Natural killer cell (primary cell): ENCODE measurements around the gene CACNA2D2. TPM values are rescaled to one million over a fixed set of nuclear protein-coding genes. Genes with fewer than 3 reads are reported as not detected.

Experiments
- ATAC-seq, 3 donors: fragments of 150-1000 bp in 2 of 3; fragments of 200-7000 bp in 1 of 3; cut with Tn5 transposase; 1 replicate in 1 of 3; 2 replicates in 2 of 3; pipeline ENCODE4 v1.10.0; 2021; ENCODE audit warnings: mild to moderate bottlenecking in 2 of 3, moderate library complexity in 2 of 3
- DNase-seq, 2 donors: peaks; one replicate each; pipeline versions ENCODE4 v3.0.0 to v3.0.0-alpha.2; 2013 to 2021; ENCODE audit warnings: mixed read lengths in 1 of 2
- H3K27ac ChIP-seq: one replicate; pipeline ENCODE4 v1.5.1; 2013; ENCODE audit warnings: mild to moderate bottlenecking, low read length
- H3K27me3 ChIP-seq: one replicate; pipeline ENCODE4 v1.6.1; 2013; ENCODE audit warnings: low read length; ENCODE audit not compliant: control insufficient read depth, insufficient read depth
- H3K36me3 ChIP-seq: one replicate; pipeline ENCODE4 v1.6.1; 2013; ENCODE audit warnings: low read length; ENCODE audit not compliant: control insufficient read depth, insufficient read depth
- H3K4me1 ChIP-seq: one replicate; pipeline ENCODE4 v1.6.1; 2013; ENCODE audit warnings: low read length; ENCODE audit not compliant: control insufficient read depth, insufficient read depth
- H3K4me3 ChIP-seq: one replicate; pipeline ENCODE4 v1.5.1; 2013; ENCODE audit warnings: low read length
- H3K9me3 ChIP-seq: one replicate; pipeline ENCODE4 v1.6.1; 2013; ENCODE audit warnings: low read length; ENCODE audit not compliant: control insufficient read depth, insufficient read depth
- H3K27ac Mint-ChIP-seq, 2 donors: one replicate each; pipeline ENCODE4 v1.8.0; 2022; ENCODE audit warnings: mild to moderate bottlenecking in 2 of 2, mixed read lengths in 2 of 2, moderate library complexity in 1 of 2
- H3K27me3 Mint-ChIP-seq, 2 donors: one replicate each; pipeline ENCODE4 v1.8.0; 2022; ENCODE audit warnings: low read depth in 2 of 2, mixed read lengths in 2 of 2
- H3K36me3 Mint-ChIP-seq: one replicate; pipeline ENCODE4 v1.8.0; 2022; ENCODE audit warnings: mixed read lengths
- H3K4me1 Mint-ChIP-seq, 2 donors: one replicate each; pipeline ENCODE4 v1.8.0; 2022; ENCODE audit warnings: mixed read lengths in 2 of 2
- H3K4me3 Mint-ChIP-seq: one replicate; pipeline ENCODE4 v1.8.0; 2022; ENCODE audit warnings: mild to moderate bottlenecking, moderate library complexity, mixed read lengths
- H3K9me3 Mint-ChIP-seq, 2 donors: one replicate each; pipeline ENCODE4 v1.8.0; 2022; ENCODE audit warnings: mixed read lengths in 2 of 2
- WGBS: methylation state at CpG from one replicate; pipeline ENCODE4 v1.1.7; 2013; ENCODE audit warnings: missing lambda C conversion rate; ENCODE audit not compliant: insufficient coverage; 5-methylcytosine and 5-hydroxymethylcytosine counted together
- intact Hi-C: fragments of 100-400 bp; cut with micrococcal nuclease; formaldehyde crosslinking; loops from one replicate; pipeline ENCODE4 v1.14.2; 2022
- total RNA-seq, 4 donors: library from RNA; stranded (reverse); fragments of 120-200 nt in 1 of 4; gene quantifications; one replicate each; pipeline versions ENCODE4 v1.2.3 to v1.2.4, GENCODE V29; 2013 to 2022
- TF ChIP-seq, protein P1 (sequence below): fragments of 200-600 bp; IDR thresholded peaks from one replicate; pipeline ENCODE4 v1.8.0; 2022; ENCODE audit warnings: antibody characterized with exemption

CACNA2D2 gene
- total RNA-seq, 3 donors from 2014 or later (not counting 1 experiment from before 2014, with no cell fraction given), result 36.5 to 56.4 (median 43.8) TPM

DNA sequence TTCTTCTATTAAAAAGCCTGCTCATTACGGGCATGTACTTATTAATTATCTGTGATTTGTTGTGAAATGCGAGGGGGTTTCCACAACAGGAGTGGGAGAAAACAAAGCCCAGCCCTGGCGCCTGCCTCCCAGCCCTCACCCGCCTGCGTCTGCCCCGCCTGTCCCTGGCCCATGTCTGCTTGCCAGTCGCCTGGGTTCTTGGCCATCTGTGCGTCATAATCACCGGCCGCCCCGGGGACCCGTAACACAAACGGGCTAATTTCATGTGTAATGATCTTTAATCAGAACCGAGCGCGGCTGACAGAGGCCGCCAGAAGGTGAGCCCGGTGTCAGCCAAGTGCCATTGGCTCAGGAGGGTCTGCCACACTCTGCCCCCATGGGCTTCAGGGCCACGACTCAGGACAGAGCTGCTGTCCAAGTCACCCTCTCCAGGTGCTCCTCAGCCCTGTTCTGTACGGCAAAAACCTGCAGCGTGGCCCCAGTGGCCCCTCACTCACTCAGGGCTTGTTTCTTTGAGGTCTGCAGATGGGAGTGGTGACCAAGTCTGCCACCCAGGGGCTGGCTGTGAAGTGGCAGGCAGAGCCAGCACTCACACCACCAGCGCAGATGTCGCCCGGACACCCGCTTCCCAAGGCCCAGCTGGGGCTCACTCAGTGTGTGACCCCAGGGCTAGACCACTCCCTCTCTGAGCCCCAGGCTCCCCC lies 115.3 kb downstream of the CACNA2D2 start:
- no peaks in the 10 kb centered on the region for H3K9me3 Mint-ChIP-seq
- peaks cover 24% of the 10 kb centered on the region for H3K4me1 ChIP-seq
- intact Hi-C loops, result no loop called here
- 84% methylated on average over 24 of the region's 25 CpGs for WGBS
- H3K27ac ChIP-seq, result no peak overlapping the region
- no peaks in the 10 kb centered on the region for H3K36me3 ChIP-seq
- H3K27me3 ChIP-seq, result no peaks in the 10 kb centered on the region
- no peaks in the 10 kb centered on the region for H3K36me3 Mint-ChIP-seq
- ATAC-seq, result no peak
- TF ChIP-seq, protein P1, sequence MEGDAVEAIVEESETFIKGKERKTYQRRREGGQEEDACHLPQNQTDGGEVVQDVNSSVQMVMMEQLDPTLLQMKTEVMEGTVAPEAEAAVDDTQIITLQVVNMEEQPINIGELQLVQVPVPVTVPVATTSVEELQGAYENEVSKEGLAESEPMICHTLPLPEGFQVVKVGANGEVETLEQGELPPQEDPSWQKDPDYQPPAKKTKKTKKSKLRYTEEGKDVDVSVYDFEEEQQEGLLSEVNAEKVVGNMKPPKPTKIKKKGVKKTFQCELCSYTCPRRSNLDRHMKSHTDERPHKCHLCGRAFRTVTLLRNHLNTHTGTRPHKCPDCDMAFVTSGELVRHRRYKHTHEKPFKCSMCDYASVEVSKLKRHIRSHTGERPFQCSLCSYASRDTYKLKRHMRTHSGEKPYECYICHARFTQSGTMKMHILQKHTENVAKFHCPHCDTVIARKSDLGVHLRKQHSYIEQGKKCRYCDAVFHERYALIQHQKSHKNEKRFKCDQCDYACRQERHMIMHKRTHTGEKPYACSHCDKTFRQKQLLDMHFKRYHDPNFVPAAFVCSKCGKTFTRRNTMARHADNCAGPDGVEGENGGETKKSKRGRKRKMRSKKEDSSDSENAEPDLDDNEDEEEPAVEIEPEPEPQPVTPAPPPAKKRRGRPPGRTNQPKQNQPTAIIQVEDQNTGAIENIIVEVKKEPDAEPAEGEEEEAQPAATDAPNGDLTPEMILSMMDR, result no peak
- no peak overlapping the region for H3K4me3 Mint-ChIP-seq
- H3K4me3 ChIP-seq, result no peak overlapping the region
- peak in 1 of 2 donors; percentile 13 for DNase-seq
- H3K9me3 ChIP-seq, result no peaks in the 10 kb centered on the region
- H3K27ac Mint-ChIP-seq, result no peak overlapping the region
- H3K27me3 Mint-ChIP-seq, result no peaks in the 10 kb centered on the region
- H3K4me1 Mint-ChIP-seq, result peaks cover 16 to 27% of the 10 kb centered on the region in 2 donors

DNA sequence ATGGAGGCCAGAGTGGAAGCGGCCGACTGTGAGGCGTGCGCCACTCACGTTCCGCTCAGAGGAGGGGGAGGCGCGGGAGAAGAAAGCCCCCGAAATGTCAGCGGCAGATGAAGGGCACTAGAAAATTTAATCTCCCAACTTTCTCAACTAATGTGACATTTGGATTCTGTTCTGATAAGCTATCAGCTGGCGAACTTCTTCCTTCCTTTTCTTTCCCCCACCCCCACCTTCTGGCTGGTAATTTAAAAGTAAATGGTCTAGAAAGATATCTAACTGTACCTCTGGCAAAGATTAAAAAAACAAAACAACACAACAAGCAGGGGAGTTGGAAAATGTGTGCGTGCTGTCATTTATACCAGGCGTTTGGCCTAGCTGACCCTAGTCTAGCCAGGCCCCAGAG lies 117.7 kb downstream of the CACNA2D2 start:
- no peaks in the 10 kb centered on the region for H3K9me3 ChIP-seq
- H3K4me1 ChIP-seq, result peaks cover under 1% of the 10 kb centered on the region
- no peak overlapping the region for H3K4me3 ChIP-seq
- Mint-ChIP-seq H3K36me3 (no peaks in the 10 kb centered on the region), H3K4me1 (peaks cover 0 to 13% of the 10 kb centered on the region in 2 donors), H3K9me3 (no peaks in the 10 kb centered on the region), H3K4me3 (no peak overlapping the region), H3K27me3 (no peaks in the 10 kb centered on the region), H3K27ac (no peak overlapping the region)
- ATAC-seq (no peak), DNase-seq (no peak)
- H3K27ac ChIP-seq, result no peak overlapping the region
- no peaks in the 10 kb centered on the region for H3K27me3 ChIP-seq
- intact Hi-C loops, result no loop called here
- TF ChIP-seq, protein P1, result no peak
- WGBS, result 58% methylated on average over 12 of the region's 13 CpGs
- no peaks in the 10 kb centered on the region for H3K36me3 ChIP-seq

DNA sequence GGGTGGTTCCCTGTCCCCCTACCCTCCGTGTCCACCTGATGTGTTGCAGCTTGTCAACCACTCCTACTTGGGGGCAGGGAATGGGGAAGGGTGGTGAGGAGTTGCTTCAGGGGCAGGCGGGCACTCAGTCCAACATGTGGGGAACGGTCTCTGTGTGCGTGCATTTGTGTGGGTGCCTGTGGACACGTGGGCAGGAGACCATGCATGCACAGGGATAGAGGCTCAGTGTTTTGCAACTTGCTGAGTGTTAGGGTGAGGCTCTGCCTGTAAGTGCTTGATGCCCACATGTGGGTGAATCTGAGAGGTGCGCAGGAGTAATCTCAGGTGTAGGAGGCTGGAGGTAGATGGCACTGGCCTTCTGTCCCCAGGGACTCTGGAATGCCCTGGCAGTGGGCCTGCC lies 119.7 kb downstream of the CACNA2D2 start:
- WGBS, result 92% methylated on average over 6 of the region's 6 CpGs
- intact Hi-C loops, result no loop called here
- H3K4me1 ChIP-seq, result no peaks in the 10 kb centered on the region
- DNase-seq, result no peak
- ATAC-seq, result no peak
- H3K9me3 ChIP-seq, result no peaks in the 10 kb centered on the region
- no peaks in the 10 kb centered on the region for H3K9me3 Mint-ChIP-seq
- no peaks in the 10 kb centered on the region for H3K27me3 ChIP-seq
- no peaks in the 10 kb centered on the region for H3K27me3 Mint-ChIP-seq
- H3K27ac ChIP-seq, result no peak overlapping the region
- TF ChIP-seq, protein P1, result no peak
- no peaks in the 10 kb centered on the region for H3K36me3 ChIP-seq
- no peak overlapping the region for H3K4me3 ChIP-seq
- H3K36me3 Mint-ChIP-seq, result no peaks in the 10 kb centered on the region
- no peak overlapping the region for H3K27ac Mint-ChIP-seq
- no peak overlapping the region for H3K4me3 Mint-ChIP-seq
- H3K4me1 Mint-ChIP-seq, result peaks cover 0 to 13% of the 10 kb centered on the region in 2 donors

DNA sequence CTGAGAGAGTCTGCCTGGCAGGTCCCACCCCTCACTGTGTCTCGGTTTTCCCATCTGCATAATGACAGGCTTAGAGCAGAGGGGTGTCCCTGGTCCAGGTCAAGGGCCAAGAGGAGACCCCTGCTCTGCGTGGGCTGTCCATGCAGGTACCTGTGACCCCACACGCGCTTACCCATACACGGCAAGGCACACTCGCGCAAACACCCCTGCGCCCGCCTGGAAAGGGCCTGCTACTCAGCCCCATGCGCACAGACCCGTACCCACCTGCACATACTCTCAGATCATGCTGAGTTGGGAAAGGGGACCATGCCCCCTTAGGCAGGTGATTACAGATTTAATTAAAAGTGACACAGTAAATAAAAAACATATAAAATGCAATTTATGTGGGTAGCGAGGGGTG lies 120.7 kb downstream of the CACNA2D2 start:
- Histone ChIP-seq H3K36me3 (no peaks in the 10 kb centered on the region), H3K4me1 (no peaks in the 10 kb centered on the region), H3K4me3 (no peak overlapping the region), H3K9me3 (no peaks in the 10 kb centered on the region), H3K27ac (no peak overlapping the region), H3K27me3 (no peaks in the 10 kb centered on the region)
- no peak for DNase-seq
- Mint-ChIP-seq H3K36me3 (no peaks in the 10 kb centered on the region), H3K27me3 (no peaks in the 10 kb centered on the region), H3K4me1 (peaks cover 0 to 18% of the 10 kb centered on the region in 2 donors), H3K9me3 (no peaks in the 10 kb centered on the region), H3K4me3 (no peak overlapping the region), H3K27ac (no peak overlapping the region)
- no peak for ATAC-seq
- intact Hi-C loops, result no loop called here
- TF ChIP-seq, protein P1, result no peak
- 97% methylated on average over 12 of the region's 12 CpGs for WGBS
